RWPE1 (cell line): ENCODE measurements around the gene ZNF410.
"Not testable (repeated sequence)": the region's sequence is repeated elsewhere in the genome, so short reads cannot be mapped to it uniquely, and the experiment has no call there.

Experiments used
- CTCF ChIA-PET: fragments of 350-600 bp; sonication (Branson Sonifier 250); formaldehyde crosslinking; extraction: SDS; loops from one replicate; lab custom pipeline; 2021; lab: Yijun Ruan, JAX
- POLR2A ChIA-PET: fragments of 400-600 bp; formaldehyde crosslinking; extraction: SDS; loops from one replicate; lab custom pipeline; 2020; ENCODE audit warnings: antibody characterized with exemption; ENCODE audit not compliant: low non-redundant PET; lab: Yijun Ruan, JAX
- DNase-seq: peaks from one replicate; pipeline ENCODE4 v3.0.0; 2012; ENCODE audit warnings: low spot score
- H3K27ac ChIP-seq: fragments of 450-650 bp; 2 replicates; pipeline ENCODE4 v1.5.1; 2017
- CTCF ChIP-seq: fragments of 450-650 bp; conservative IDR thresholded peaks from 2 replicates; pipeline ENCODE4 v1.5.1; 2017; ENCODE audit warnings: low read depth, mild to moderate bottlenecking

The ZNF410 gene

GRCh38 chr14:73884438-73885190 is 2.0 kb upstream of the ZNF410 start:
- peak overlapping the region; percentile 34 for H3K27ac ChIP-seq
- ChIA-PET CTCF (no interaction called here), POLR2A (no interaction called here)
- no peak for DNase-seq
- no peak for TF ChIP-seq CTCF

- peak overlapping the region; percentile 95 for H3K27ac ChIP-seq
- POLR2A ChIA-PET = interaction anchor here (0.6 kb wide), 1 partner anchor 171 kb away, joined by 4 read pairs; no protein-coding TSS in a partner anchor
- TF ChIP-seq CTCF = no peak
- no peak for DNase-seq
- CTCF ChIA-PET = no interaction called here
Observed at GRCh38 chr14:73887318-73887616, 608 bp downstream of the ZNF410 start.

- POLR2A ChIA-PET = no interaction called here
- no peak overlapping the region for H3K27ac ChIP-seq
- DNase-seq = peak; percentile 17
- CTCF ChIA-PET = interaction anchor here (0.7 kb wide), 1 partner anchor 118 kb away, joined by 3 read pairs; no protein-coding TSS in a partner anchor
- no peak for TF ChIP-seq CTCF
Observed at GRCh38 chr14:73887694-73888459, 1.2 kb downstream of the ZNF410 start.

- TF ChIP-seq CTCF = no peak
- H3K27ac ChIP-seq = no peak overlapping the region
- ChIA-PET CTCF (no interaction called here), POLR2A (no interaction called here)
- DNase-seq = no peak
Observed at GRCh38 chr14:73888460-73888725, 1.7 kb downstream of the ZNF410 start.

GRCh38 chr14:73888971-73889370 is 2.3 kb downstream of the ZNF410 start:
- no peak for TF ChIP-seq CTCF
- H3K27ac ChIP-seq = peak overlapping the region; percentile 63
- CTCF ChIA-PET = no interaction called here
- DNase-seq = peak; percentile 36
- POLR2A ChIA-PET = no interaction called here

GRCh38 chr14:73889376-73889775 is 2.7 kb downstream of the ZNF410 start:
- H3K27ac ChIP-seq = peak overlapping the region; percentile 63
- ChIA-PET CTCF (interaction anchor here (0.7 to 0.8 kb wide), 2 partner anchors 160 to 357 kb away, joined by 3 read pairs; no protein-coding TSS in a partner anchor), POLR2A (no interaction called here)
- no peak for DNase-seq
- no peak for TF ChIP-seq CTCF

GRCh38 chr14:73894180-73894687 is 7.6 kb downstream of the ZNF410 start:
- DNase-seq, POLR2A ChIA-PET, CTCF ChIA-PET, H3K27ac ChIP-seq: not testable (repeated sequence)
